ENCODE measurements around the gene CACNA1H.
"Not testable (repeated sequence)": the region's sequence is repeated elsewhere in the genome, so short reads cannot be mapped to it uniquely, and the experiment has no call there.

CACNA1H gene

GRCh38 chr16:1182950-1183907, 30.3 kb downstream of the CACNA1H start:
- Mint-ChIP-seq H3K36me3 (no peaks in the 10 kb centered on the region), H3K4me3 (no peak overlapping the region), H3K4me1 (no peaks in the 10 kb centered on the region), H3K27me3 (no peaks in the 10 kb centered on the region), H3K9me3 (no peaks in the 10 kb centered on the region), H3K27ac (no peak overlapping the region)

GRCh38 chr16:1184156-1184868, 31.4 kb downstream of the CACNA1H start:
- H3K4me3 Mint-ChIP-seq = no peak overlapping the region
- no peaks in the 10 kb centered on the region for H3K9me3 Mint-ChIP-seq
- H3K27me3 Mint-ChIP-seq = no peaks in the 10 kb centered on the region
- H3K36me3 Mint-ChIP-seq = no peaks in the 10 kb centered on the region
- no peaks in the 10 kb centered on the region for H3K4me1 Mint-ChIP-seq
- H3K27ac Mint-ChIP-seq = no peak overlapping the region

GRCh38 chr16:1184980-1185379, 32.1 kb downstream of the CACNA1H start:
- Mint-ChIP-seq H3K36me3 (no peaks in the 10 kb centered on the region), H3K27me3 (no peaks in the 10 kb centered on the region), H3K4me3 (no peak overlapping the region), H3K27ac (no peak overlapping the region), H3K4me1 (no peaks in the 10 kb centered on the region), H3K9me3 (no peaks in the 10 kb centered on the region)

GRCh38 chr16:1185460-1186207, 32.7 kb downstream of the CACNA1H start:
- not testable (repeated sequence) for H3K36me3 Mint-ChIP-seq, H3K9me3 Mint-ChIP-seq, H3K4me1 Mint-ChIP-seq, H3K4me3 Mint-ChIP-seq, H3K27ac Mint-ChIP-seq, H3K27me3 Mint-ChIP-seq

GRCh38 chr16:1188432-1189189, 35.7 kb downstream of the CACNA1H start:
- Mint-ChIP-seq H3K27me3 (no peaks in the 10 kb centered on the region), H3K4me1 (no peaks in the 10 kb centered on the region), H3K4me3 (no peak overlapping the region), H3K27ac (no peak overlapping the region), H3K9me3 (no peaks in the 10 kb centered on the region), H3K36me3 (no peaks in the 10 kb centered on the region)

GRCh38 chr16:1189455-1189854, 36.5 kb downstream of the CACNA1H start:
- Mint-ChIP-seq H3K27ac (no peak overlapping the region), H3K4me3 (no peak overlapping the region), H3K27me3 (no peaks in the 10 kb centered on the region)

GRCh38 chr16:1190789-1191188, 37.9 kb downstream of the CACNA1H start:
- not testable (repeated sequence) for H3K27ac Mint-ChIP-seq, H3K4me3 Mint-ChIP-seq, H3K4me1 Mint-ChIP-seq, H3K9me3 Mint-ChIP-seq, H3K27me3 Mint-ChIP-seq, H3K36me3 Mint-ChIP-seq

More at GRCh38 chr16:1189455-1189854, 36.5 kb downstream of the CACNA1H start:
- Mint-ChIP-seq H3K9me3 (no peaks in the 10 kb centered on the region), H3K36me3 (no peaks in the 10 kb centered on the region), H3K4me1 (no peaks in the 10 kb centered on the region)

GRCh38 chr16:1192384-1193073, 39.6 kb downstream of the CACNA1H start:
- Mint-ChIP-seq H3K4me1 (peaks cover 4% of the 10 kb centered on the region), H3K27me3 (no peaks in the 10 kb centered on the region), H3K27ac (no peak overlapping the region), H3K9me3 (no peaks in the 10 kb centered on the region), H3K36me3 (no peaks in the 10 kb centered on the region), H3K4me3 (no peak overlapping the region)

GRCh38 chr16:1193143-1193824, 40.4 kb downstream of the CACNA1H start:
- Mint-ChIP-seq H3K9me3 (no peaks in the 10 kb centered on the region), H3K4me3 (no peak overlapping the region), H3K27me3 (no peaks in the 10 kb centered on the region), H3K4me1 (peaks cover 4% of the 10 kb centered on the region), H3K36me3 (no peaks in the 10 kb centered on the region), H3K27ac (no peak overlapping the region)

GRCh38 chr16:1193825-1194581, 41.1 kb downstream of the CACNA1H start:
- Mint-ChIP-seq H3K27ac (no peak overlapping the region), H3K36me3 (no peaks in the 10 kb centered on the region), H3K4me3 (no peak overlapping the region), H3K9me3 (no peaks in the 10 kb centered on the region), H3K27me3 (no peaks in the 10 kb centered on the region), H3K4me1 (peaks cover 4% of the 10 kb centered on the region)

GRCh38 chr16:1194665-1195392, 41.9 kb downstream of the CACNA1H start:
- peaks cover 4% of the 10 kb centered on the region for H3K4me1 Mint-ChIP-seq
- H3K36me3 Mint-ChIP-seq = no peaks in the 10 kb centered on the region
- H3K9me3 Mint-ChIP-seq = no peaks in the 10 kb centered on the region
- H3K27me3 Mint-ChIP-seq = no peaks in the 10 kb centered on the region
- H3K27ac Mint-ChIP-seq = no peak overlapping the region
- H3K4me3 Mint-ChIP-seq = no peak overlapping the region

GRCh38 chr16:1195393-1195666, 42.4 kb downstream of the CACNA1H start:
- Mint-ChIP-seq H3K9me3 (no peaks in the 10 kb centered on the region), H3K36me3 (no peaks in the 10 kb centered on the region), H3K27me3 (no peaks in the 10 kb centered on the region), H3K4me1 (peaks cover 4% of the 10 kb centered on the region), H3K27ac (no peak overlapping the region), H3K4me3 (no peak overlapping the region)

GRCh38 chr16:1196494-1196893, 43.6 kb downstream of the CACNA1H start:
- Mint-ChIP-seq H3K36me3 (no peaks in the 10 kb centered on the region), H3K4me3 (no peak overlapping the region), H3K9me3 (no peaks in the 10 kb centered on the region), H3K27me3 (no peaks in the 10 kb centered on the region), H3K27ac (peak overlapping the region; percentile 90), H3K4me1 (peaks cover 4% of the 10 kb centered on the region)

Data from activated naive CD4-positive, alpha-beta T cell treated with anti-CD3 and anti-CD28 coated beads, Interleukin-2, amount 50 U/mL, for 24 hours (primary cell).